Fibroblast of lung (primary cell): ENCODE measurements around the gene MAMDC4.

Source experiments
- EZH2 ChIP-seq: IDR thresholded peaks from 2 replicates; pipeline ENCODE4 v1.5.1; 2012; ENCODE audit warnings: low read length, control low read depth, mild to moderate bottlenecking; ENCODE audit errors: missing control alignments
- TF ChIP-seq, protein P1 (sequence below), 2 donors: IDR thresholded peaks in 1 of 2; conservative IDR thresholded peaks in 1 of 2; 1 replicate in 1 of 2; 2 replicates in 1 of 2; pipeline ENCODE4 v1.5.1; 2011 to 2012; ENCODE audit warnings: low read length in 2 of 2, control low read depth in 1 of 2, inconsistent platforms in 1 of 2, low read depth in 1 of 2, mild to moderate bottlenecking in 1 of 2

DNA sequence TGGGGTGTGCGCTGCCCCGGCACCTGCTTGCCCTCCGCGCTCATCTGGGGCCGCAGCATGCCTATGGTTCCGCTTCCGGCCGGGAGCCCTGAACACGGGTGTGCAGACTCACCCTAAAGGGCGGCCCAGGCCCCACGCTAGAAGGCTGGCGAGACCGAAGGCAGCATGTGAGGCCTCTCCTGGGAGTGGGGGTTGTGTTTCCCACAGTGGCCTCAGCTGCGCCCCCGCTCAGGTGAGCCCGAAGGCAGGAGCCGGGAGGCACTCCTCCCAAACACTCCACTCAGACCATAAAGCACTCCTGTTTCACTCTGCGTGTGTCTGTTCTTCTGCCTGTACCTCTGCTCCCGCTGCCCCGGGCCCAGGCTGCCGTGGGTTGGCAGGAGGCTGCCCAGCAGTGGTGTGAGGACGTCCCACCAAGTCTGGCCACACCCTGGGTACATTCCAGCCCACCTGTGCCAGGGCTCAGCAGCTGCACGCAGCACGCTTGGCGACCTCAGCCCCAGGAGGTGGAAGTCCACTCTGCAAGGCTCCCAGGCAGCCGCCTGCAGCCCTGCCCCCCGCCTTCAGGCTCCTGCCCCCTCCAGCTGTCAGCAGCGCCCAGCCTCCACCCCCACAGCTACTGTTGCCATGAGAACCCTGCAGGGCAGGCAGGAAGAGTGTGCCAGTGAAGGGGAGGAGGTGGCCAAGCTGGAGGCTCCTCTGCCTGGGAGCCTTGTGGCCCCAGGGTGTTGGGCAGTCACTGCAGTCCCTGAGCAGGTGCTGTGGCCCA, 11.1 kb upstream of the MAMDC4 start:
- TF ChIP-seq, protein P1, sequence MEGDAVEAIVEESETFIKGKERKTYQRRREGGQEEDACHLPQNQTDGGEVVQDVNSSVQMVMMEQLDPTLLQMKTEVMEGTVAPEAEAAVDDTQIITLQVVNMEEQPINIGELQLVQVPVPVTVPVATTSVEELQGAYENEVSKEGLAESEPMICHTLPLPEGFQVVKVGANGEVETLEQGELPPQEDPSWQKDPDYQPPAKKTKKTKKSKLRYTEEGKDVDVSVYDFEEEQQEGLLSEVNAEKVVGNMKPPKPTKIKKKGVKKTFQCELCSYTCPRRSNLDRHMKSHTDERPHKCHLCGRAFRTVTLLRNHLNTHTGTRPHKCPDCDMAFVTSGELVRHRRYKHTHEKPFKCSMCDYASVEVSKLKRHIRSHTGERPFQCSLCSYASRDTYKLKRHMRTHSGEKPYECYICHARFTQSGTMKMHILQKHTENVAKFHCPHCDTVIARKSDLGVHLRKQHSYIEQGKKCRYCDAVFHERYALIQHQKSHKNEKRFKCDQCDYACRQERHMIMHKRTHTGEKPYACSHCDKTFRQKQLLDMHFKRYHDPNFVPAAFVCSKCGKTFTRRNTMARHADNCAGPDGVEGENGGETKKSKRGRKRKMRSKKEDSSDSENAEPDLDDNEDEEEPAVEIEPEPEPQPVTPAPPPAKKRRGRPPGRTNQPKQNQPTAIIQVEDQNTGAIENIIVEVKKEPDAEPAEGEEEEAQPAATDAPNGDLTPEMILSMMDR (conservative IDR thresholded peaks at IDR 0.05 in 1 of 2, IDR thresholded peaks at IDR 0.05 in 1 of 2; ENCODE audit: low read depth in 1 of 2, low read length in 2 of 2), result no peak
- no peak for TF ChIP-seq EZH2
